ENCODE data around the gene MAP2K3.
"Not testable (repeated sequence)": the region's sequence is repeated elsewhere in the genome, so short reads cannot be mapped to it uniquely, and the experiment has no call there.

The MAP2K3 gene

GRCh38 chr17:21310766-21311602, 26.5 kb downstream of the MAP2K3 start:
- not testable (repeated sequence) for DNase-seq

- no peak for DNase-seq
Observed at GRCh38 chr17:21313320-21313719, 28.8 kb downstream of the MAP2K3 start.

GRCh38 chr17:21313761-21314160, 29.2 kb downstream of the MAP2K3 start:
- DNase-seq, result not testable (repeated sequence)

GRCh38 chr17:21314261-21314664, 29.8 kb downstream of the MAP2K3 start:
- not testable (repeated sequence) for DNase-seq

GRCh38 chr17:21314701-21315111, 30.2 kb downstream of the MAP2K3 start:
- not testable (repeated sequence) for DNase-seq

- not testable (repeated sequence) for DNase-seq
Observed at GRCh38 chr17:21315246-21316000, 30.9 kb downstream of the MAP2K3 start.

GRCh38 chr17:21316212-21316886, 31.8 kb downstream of the MAP2K3 start:
- DNase-seq, result not testable (repeated sequence)

- DNase-seq, result not testable (repeated sequence)
Observed at GRCh38 chr17:21316887-21317500, 32.5 kb downstream of the MAP2K3 start.

GRCh38 chr17:21317821-21318220, 33.3 kb downstream of the MAP2K3 start:
- not testable (repeated sequence) for DNase-seq

GRCh38 chr17:21318439-21318838, 33.9 kb downstream of the MAP2K3 start:
- no peak for DNase-seq

- not testable (repeated sequence) for DNase-seq
Observed at GRCh38 chr17:21318856-21319255, 34.3 kb downstream of the MAP2K3 start.

GRCh38 chr17:21319256-21319655, 34.7 kb downstream of the MAP2K3 start:
- DNase-seq, result not testable (repeated sequence)

- not testable (repeated sequence) for DNase-seq
Observed at GRCh38 chr17:21319686-21320375, 35.3 kb downstream of the MAP2K3 start.

- DNase-seq, result not testable (repeated sequence)
Observed at GRCh38 chr17:21320430-21320829, 35.9 kb downstream of the MAP2K3 start.

- DNase-seq, result not testable (repeated sequence)
Observed at GRCh38 chr17:21321061-21321460, 36.5 kb downstream of the MAP2K3 start.

GRCh38 chr17:21321744-21322191, 37.3 kb downstream of the MAP2K3 start:
- not testable (repeated sequence) for DNase-seq

GRCh38 chr17:21323257-21324111, 39.0 kb downstream of the MAP2K3 start:
- DNase-seq, result not testable (repeated sequence)

GRCh38 chr17:21324741-21325140, 40.2 kb downstream of the MAP2K3 start:
- DNase-seq, result not testable (repeated sequence)

GRCh38 chr17:21327921-21328320, 43.4 kb downstream of the MAP2K3 start:
- DNase-seq, result not testable (repeated sequence)

GRCh38 chr17:21328778-21329177, 44.3 kb downstream of the MAP2K3 start:
- not testable (repeated sequence) for DNase-seq

Data from fibroblast of upper back skin (primary cell).